Measurements from ENCODE around the gene VPS8. TPM values are rescaled to one million over a fixed set of nuclear protein-coding genes. Genes with fewer than 3 reads are reported as not detected.

VPS8 gene
- total and polyA plus RNA-seq, 2 of the 8 experiments (the other 6 are each of a cell fraction or from before 2014, with no cell fraction given): 13.0 to 41.0 TPM

GRCh38 chr3:184766555-184767261, 45.3 kb upstream of the VPS8 start:
- Histone ChIP-seq H3K4me2 (ENCODE audit: insufficient read depth in 1 of 2, low read depth in 2 of 2, low read length in 2 of 2) (no peak overlapping the region), H2BK120ac (replicated peaks; ENCODE audit: low read depth, low read length) (peak overlapping the region; percentile 16), H3K79me2 (ENCODE audit: control insufficient read depth in 1 of 2, insufficient read depth in 2 of 2, low read length in 2 of 2) (no peaks in the 10 kb centered on the region), H3K18ac (ENCODE audit: extremely low read depth, low read length) (peak overlapping the region; percentile 78; the same call in 1 of the 2 replicates), H2BK12ac (ENCODE audit: low read depth, low read length) (peak overlapping the region; percentile 44; the same call in 1 of the 2 replicates), H3K9me3 (ENCODE audit: insufficient read depth in 2 of 2, low read depth in 1 of 2, low read length in 1 of 2) (no peaks in the 10 kb centered on the region), H3K4me1 (replicated peaks in 1 of 4; ENCODE audit: control insufficient read depth in 3 of 4, insufficient read depth in 4 of 4, low read length in 3 of 4) (peaks cover 3 to 8% (median 4%) of the 10 kb centered on the region in 4 experiments; a peak in 4 of 7 replicates), H3K27me3 (replicated peaks in 1 of 4; ENCODE audit: control insufficient read depth in 3 of 4, extremely low read depth in 1 of 4, insufficient read depth in 3 of 4, low read length in 3 of 4) (peaks cover 0 to 2% (median 0%) of the 10 kb centered on the region in 4 experiments; a peak in 3 of 7 replicates), H4K20me1 (replicated peaks in 1 of 2; ENCODE audit: control insufficient read depth in 1 of 2, insufficient read depth in 2 of 2, low read length in 2 of 2) (no peaks in the 10 kb centered on the region), H3K27ac (ENCODE audit: low read depth, low read length) (no peak overlapping the region), H4K5ac (ENCODE audit: insufficient read length, low read depth, low read length) (no peak overlapping the region), H3K14ac (ENCODE audit: insufficient read length) (no peak overlapping the region), H2AK5ac (ENCODE audit: low read depth, low read length) (peak overlapping the region; percentile 48; the same call in 1 of the 2 replicates), H3K79me1 (ENCODE audit: low read depth, low read length) (no peaks in the 10 kb centered on the region), H4K8ac (ENCODE audit: extremely low read depth, insufficient read depth, low read length) (no peak overlapping the region), H3K4ac (replicated peaks; ENCODE audit: insufficient read length, low read depth, low read length) (no peak overlapping the region), H3K9ac (replicated peaks in 1 of 4; ENCODE audit: extremely low read depth in 1 of 4, low read depth in 3 of 4, low read length in 3 of 4) (no peak overlapping the region), H3K23me2 (ENCODE audit: low read depth, low read length) (0 out of 2 replicates have a peak, but pooled peaks cover 3% of the 10 kb centered on the region), H3K36me3 (ENCODE audit: control insufficient read depth in 2 of 4, insufficient read depth in 4 of 4, low read length in 3 of 4) (no peaks in the 10 kb centered on the region), H3K56ac (replicated peaks; ENCODE audit: insufficient read length, low read depth, low read length) (no peak overlapping the region), H2BK5ac (ENCODE audit: low read depth, low read length) (peak overlapping the region; percentile 87; the same call in 1 of the 2 replicates), H2BK20ac (ENCODE audit: low read length) (peak overlapping the region; percentile 92), H2AFZ (ENCODE audit: low read length) (no peak overlapping the region), H2BK15ac (ENCODE audit: low read length) (0 out of 2 replicates have a peak overlapping the region, but pooled peaks have one; percentile 13), H4K91ac (replicated peaks; ENCODE audit: insufficient read length, low read length) (no peak overlapping the region), H3K23ac (ENCODE audit: insufficient read length) (no peak overlapping the region), H3K4me3 (ENCODE audit: extremely low read depth in 1 of 4, insufficient read depth in 2 of 4, low read depth in 3 of 4, low read length in 4 of 4) (no peak overlapping the region)
- 92% methylated on average over 4 of the region's 4 CpGs; no CpG with 5 or more reads in 1 of the 2 experiments for WGBS, 2 experiments (ENCODE audit: extremely low coverage in 1 of 2, insufficient coverage in 1 of 2, insufficient read length in 1 of 2, insufficient replicate concordance in 2 of 2, low coverage in 1 of 2, low lambda C conversion rate in 2 of 2, missing lambda C conversion rate in 1 of 2)
- ChIA-PET POLR2A (ENCODE audit: partially characterized antibody) (interaction anchor here (0.6 to 1.5 kb wide), 2 partner anchors 10 to 647 kb away, joined by 4 to 7 read pairs; no protein-coding TSS in a partner anchor), CTCF (ENCODE audit: partially characterized antibody) (interaction anchor here (0.6 to 7.2 kb wide), 8 partner anchors 10 to 225 kb away, joined by 3 to 51 read pairs (median 4); no protein-coding TSS in a partner anchor)
- no peak for DNase-seq (ENCODE audit: low read depth in 1 of 2, low spot score in 2 of 2)
- FAIRE-seq: no peak
- TF ChIP-seq KDM4A (IDR thresholded peaks at IDR 0.05; ENCODE audit: low read depth, low read length, severe bottlenecking) (no peak), E2F6 (IDR thresholded peaks at IDR 0.05) (no peak), RBBP5 (IDR thresholded peaks at IDR 0.05; ENCODE audit: borderline replicate concordance, low read depth, low read length) (no peak), SP4 (IDR thresholded peaks at IDR 0.05; ENCODE audit: low read length) (no peak), MAX (IDR thresholded peaks at IDR 0.05) (no peak), ATF3 (IDR thresholded peaks at IDR 0.05; ENCODE audit: insufficient read depth, low read depth, low read length) (no peak), BCL11A (IDR thresholded peaks at IDR 0.05; ENCODE audit: low read depth in 2 of 2, low read length in 2 of 2) (no peak)
